ENCODE results near the gene OR1J2.

DNA sequence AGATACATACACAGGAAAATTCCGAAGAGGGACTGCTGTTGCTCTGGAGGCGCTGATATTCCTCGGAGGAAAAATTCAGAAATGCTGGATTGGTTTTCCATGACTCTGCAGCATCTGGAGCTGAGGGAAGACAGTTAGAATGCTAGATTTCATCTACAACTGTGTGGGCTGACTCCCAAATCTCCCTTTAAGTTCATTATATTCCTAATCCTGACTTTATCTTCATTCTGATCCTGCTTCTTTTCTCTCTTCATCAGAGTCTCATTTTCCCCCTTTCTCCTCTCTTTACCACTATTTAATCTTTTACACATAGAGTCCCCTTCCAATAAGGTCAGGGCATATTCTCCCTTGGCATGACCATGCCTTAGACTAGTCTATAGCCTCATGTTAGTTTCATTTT is 16.6 kb downstream of the OR1J2 start, which contains the start of gene OR1N1:
- TF ChIP-seq, protein P1, sequence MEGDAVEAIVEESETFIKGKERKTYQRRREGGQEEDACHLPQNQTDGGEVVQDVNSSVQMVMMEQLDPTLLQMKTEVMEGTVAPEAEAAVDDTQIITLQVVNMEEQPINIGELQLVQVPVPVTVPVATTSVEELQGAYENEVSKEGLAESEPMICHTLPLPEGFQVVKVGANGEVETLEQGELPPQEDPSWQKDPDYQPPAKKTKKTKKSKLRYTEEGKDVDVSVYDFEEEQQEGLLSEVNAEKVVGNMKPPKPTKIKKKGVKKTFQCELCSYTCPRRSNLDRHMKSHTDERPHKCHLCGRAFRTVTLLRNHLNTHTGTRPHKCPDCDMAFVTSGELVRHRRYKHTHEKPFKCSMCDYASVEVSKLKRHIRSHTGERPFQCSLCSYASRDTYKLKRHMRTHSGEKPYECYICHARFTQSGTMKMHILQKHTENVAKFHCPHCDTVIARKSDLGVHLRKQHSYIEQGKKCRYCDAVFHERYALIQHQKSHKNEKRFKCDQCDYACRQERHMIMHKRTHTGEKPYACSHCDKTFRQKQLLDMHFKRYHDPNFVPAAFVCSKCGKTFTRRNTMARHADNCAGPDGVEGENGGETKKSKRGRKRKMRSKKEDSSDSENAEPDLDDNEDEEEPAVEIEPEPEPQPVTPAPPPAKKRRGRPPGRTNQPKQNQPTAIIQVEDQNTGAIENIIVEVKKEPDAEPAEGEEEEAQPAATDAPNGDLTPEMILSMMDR (IDR thresholded peaks at IDR 0.05; ENCODE audit: low read length): no peak
- TF ChIP-seq EZH2 (IDR thresholded peaks at IDR 0.05; ENCODE audit: borderline replicate concordance, low read length): no peak

All from OCI-LY1 (cell line).